NCI-H510A (cell line): ENCODE results near the gene LRRC32.
"Not testable (repeated sequence)": the region's sequence is repeated elsewhere in the genome, so short reads cannot be mapped to it uniquely, and the experiment has no call there.

ENCODE experiments used
- DNase-seq: peaks from one replicate; lab custom pipeline; 2025; lab: John Stamatoyannopoulos, UW

LRRC32 gene

DNA sequence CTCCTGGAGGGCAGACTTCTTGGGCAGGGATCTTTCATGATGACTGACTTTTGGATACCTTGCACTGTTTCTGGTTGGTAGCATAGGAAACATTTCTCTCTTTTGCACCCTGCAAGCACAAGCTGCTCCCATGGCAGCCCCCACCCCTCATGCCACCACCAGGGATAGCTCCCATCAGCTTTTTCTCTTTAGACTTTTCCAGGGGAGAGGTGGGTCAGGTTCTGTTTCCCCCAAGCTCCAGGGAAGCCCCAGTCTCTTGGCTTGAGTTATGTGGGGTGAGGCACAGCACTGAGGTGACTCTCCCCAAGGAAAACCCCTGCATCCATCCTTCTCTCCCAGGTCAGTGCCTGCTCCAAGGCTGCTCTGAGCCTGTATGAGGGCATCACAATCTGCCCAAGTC lies 22.5 kb downstream of the LRRC32 start:
- no peak for DNase-seq

- no peak for DNase-seq
Measured at GRCh38 chr11:76646882-76647534, 23.5 kb downstream of the LRRC32 start.

DNA sequence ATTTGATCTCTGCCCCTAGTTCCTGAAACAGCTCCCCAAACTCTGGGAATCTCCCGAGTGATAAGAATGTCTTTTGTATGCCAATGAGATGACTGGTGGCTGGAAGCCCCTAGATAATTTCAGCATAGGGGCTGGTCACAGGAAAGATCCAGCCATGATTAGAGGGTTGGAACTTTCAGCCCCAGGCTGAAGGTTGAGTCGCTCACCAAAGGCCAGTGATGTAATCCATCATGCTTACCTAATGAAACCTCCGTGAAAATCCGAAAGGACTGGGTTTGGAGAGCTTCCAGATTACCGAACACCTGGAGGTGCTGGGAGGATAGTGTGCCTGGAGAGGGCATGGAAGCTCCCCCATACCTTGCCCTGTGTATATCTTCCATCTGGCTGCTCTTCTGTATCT lies 26.0 kb downstream of the LRRC32 start:
- DNase-seq: no peak

GRCh38 chr11:76643711-76644110 lies 26.8 kb downstream of the LRRC32 start:
- DNase-seq: not testable (repeated sequence)

DNA sequence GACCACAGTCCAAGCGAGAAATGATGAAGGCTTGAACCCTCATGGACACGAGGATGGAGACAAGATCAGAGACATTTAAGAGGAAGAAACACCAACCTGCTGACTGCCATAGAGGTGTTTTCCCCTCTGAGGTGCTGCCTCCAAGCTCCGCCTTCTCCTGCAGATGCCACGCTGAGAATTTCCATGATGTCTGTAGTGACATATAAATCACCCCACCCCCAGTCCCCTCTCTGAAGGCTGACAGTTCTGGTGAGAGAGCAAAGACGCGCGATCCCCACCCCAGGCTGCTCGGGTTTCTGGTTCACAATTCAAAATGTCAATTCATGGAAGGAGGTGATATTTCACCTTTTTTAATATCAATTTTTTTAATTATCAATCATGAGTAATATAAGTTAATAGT lies 28.2 kb downstream of the LRRC32 start:
- DNase-seq: no peak

DNA sequence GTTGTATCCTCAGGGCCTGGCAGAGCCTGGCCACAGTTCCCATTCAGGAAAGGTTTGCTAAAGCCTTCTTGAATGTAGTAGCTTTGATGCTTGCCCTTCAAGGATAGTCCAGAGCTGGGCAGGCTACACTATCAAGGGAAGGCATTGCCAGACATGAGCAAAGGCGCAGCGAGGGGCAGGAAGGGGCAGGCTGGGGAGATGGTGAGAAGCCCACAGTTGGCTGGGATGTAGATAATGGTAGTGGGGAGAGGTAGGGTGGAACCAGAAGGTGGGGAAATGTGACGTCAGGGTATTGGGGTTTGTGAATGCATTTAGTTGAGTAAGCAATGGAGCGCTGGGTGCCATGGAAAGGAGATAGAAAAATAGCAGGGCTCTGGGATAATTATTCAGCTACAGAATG lies 28.6 kb downstream of the LRRC32 start:
- no peak for DNase-seq

- DNase-seq: no peak
Measured at GRCh38 chr11:76640501-76640900, 30.0 kb downstream of the LRRC32 start.

DNA sequence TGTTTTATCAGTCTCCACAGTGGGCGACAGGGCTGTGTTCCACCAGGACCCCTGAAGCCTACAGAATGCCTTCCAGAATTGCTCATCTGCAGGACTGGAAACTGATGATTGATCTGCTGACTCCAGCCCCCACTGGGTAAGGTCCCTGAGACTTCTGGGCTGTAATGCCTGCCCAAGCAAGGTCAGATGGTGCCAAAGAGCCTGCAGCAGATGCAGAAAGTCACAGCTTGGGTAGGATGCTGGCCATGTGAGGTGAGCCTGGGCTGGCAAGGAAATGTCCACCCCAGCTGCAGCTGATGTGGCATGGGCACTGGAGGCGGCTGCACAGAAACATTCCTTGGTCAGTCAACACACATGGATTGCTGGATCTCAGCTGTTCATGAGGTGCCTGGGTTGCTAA lies 30.9 kb downstream of the LRRC32 start:
- no peak for DNase-seq

GRCh38 chr11:76638270-76639197 lies 32.0 kb downstream of the LRRC32 start:
- DNase-seq: no peak

GRCh38 chr11:76637491-76638269 lies 32.9 kb downstream of the LRRC32 start:
- no peak for DNase-seq

DNA sequence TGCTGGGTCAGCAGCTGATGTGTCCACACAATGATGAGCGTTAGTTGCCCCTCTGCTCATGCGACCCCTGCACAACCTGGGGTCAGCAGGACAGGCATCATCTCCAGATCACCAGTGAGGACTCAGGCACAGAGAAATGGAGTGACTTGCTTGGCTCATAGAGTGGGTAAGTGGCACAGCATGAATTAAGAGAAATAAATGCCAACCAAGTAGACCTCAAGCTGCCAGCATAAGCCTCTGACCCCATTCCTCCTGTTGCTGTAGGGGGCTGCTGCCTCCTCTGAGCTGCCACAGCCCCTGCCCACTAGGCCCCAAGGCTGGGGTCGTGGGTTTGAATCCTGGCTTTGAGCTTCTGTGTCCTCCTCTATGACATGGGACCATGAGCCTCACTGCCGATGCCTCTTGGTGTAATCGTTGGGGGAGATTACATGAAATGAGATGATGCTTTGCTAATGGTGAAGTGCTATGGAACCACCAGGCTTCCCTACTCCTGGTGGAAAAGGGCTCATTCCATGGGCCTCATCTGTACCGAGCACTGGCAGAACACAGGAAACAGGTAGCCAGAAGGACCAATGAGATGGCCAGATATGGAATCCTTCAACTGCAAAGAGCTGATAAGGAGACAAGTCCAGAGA lies 33.6 kb downstream of the LRRC32 start:
- no peak for DNase-seq

GRCh38 chr11:76635991-76636738 lies 34.4 kb downstream of the LRRC32 start:
- DNase-seq: no peak

GRCh38 chr11:76634886-76635285 lies 35.7 kb downstream of the LRRC32 start:
- DNase-seq: no peak

DNA sequence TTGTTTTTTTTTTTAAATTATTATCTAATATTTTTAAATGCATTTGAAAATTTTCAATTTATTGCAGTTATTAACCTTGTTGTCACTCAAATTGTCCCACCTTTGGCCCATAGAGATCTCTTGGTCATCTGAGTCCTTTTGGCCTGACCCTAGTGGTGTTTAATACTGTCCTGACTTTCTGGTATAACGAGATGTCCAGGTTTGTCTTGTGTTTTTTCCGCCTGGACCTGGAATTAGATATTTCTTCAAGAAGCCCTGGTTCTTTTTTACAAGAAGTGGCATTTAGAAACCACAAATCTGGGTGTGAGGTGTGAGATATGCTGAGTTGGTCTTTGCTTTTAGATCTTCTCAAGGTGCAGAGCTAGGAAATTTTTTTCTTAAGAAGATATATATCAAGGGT lies 38.1 kb downstream of the LRRC32 start:
- no peak for DNase-seq

- no peak for DNase-seq
Measured at GRCh38 chr11:76631566-76632308, 38.8 kb downstream of the LRRC32 start.

- no peak for DNase-seq
Measured at GRCh38 chr11:76630600-76631281, 39.8 kb downstream of the LRRC32 start.

DNA sequence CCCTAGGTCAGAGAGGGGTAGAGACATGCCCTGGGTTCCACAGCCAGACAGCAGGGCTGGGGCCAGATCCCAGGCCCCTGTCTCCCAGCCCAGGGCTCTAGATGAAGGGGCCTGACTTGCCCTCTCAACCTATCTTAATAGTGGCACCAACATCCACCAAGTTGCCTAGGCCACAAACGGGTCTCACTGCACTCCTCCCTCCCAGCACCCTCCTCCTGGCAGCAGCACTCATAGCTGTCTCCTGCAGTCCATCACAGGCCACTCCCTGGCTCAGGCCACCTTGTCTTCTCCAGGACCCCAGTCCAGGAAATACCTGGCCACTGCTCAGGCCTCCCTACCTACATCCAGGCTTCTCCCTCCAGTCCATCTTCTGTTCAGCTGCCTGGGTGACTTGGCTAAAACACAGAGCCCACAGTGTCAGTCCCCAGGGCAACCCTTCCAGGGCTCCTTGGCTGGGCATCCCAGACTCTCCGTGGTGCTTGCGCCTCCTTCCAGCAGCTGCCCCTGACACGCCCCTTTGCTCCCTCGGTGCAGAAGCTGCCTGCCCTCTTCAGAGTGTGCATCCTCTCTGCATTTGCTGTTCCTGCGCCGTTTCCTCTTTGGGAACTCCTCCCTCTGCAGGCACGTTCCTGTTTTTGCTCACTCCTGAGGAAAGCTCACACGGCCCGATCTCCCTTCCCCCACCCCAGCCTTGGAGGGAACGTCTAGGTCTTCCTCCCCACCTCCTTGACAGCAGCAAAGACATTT lies 40.5 kb downstream of the LRRC32 start:
- DNase-seq: no peak

- no peak for DNase-seq
Measured at GRCh38 chr11:76629116-76629852, 41.3 kb downstream of the LRRC32 start.
